Lung (tissue), 12 donors: ENCODE data around the gene DCLK1. TPM values are rescaled to one million over a fixed set of nuclear protein-coding genes. Genes with fewer than 3 reads are reported as not detected.

Experiments used
- ATAC-seq: fragments of 200-7000 bp; cut with Tn5 transposase; one replicate; pipeline ENCODE4 v1.9.1; 2020; ENCODE audit warnings: moderate number of reproducible peaks; ENCODE audit not compliant: insufficient read depth, low FRiP score
- DNase-seq, 3 donors: peaks; one replicate each; pipeline ENCODE4 v3.0.0-alpha.2; 2013 to 2017
- H3K27ac ChIP-seq, 2 donors: one replicate each; pipeline ENCODE4 v1.5.1; 2013; ENCODE audit warnings: mild to moderate bottlenecking in 2 of 2, moderate library complexity in 2 of 2, control low read depth in 1 of 2, inconsistent platforms in 1 of 2, low read depth in 1 of 2, low read length in 1 of 2
- H3K27me3 ChIP-seq, 3 donors: one replicate each; pipeline ENCODE4 v1.5.1; 2013; ENCODE audit warnings: low read length in 2 of 3; ENCODE audit not compliant: control insufficient read depth in 3 of 3, insufficient read depth in 3 of 3
- H3K36me3 ChIP-seq, 4 donors: one replicate each; pipeline ENCODE4 v1.5.1; 2013; ENCODE audit warnings: low read length in 4 of 4, mild to moderate bottlenecking in 1 of 4, moderate library complexity in 1 of 4; ENCODE audit not compliant: control insufficient read depth in 4 of 4, insufficient read depth in 4 of 4
- H3K4me1 ChIP-seq, 5 donors: one replicate each; pipeline ENCODE4 v1.5.1; 2013; ENCODE audit warnings: low read length in 5 of 5, mild to moderate bottlenecking in 2 of 5, moderate library complexity in 1 of 5; ENCODE audit not compliant: control insufficient read depth in 5 of 5, insufficient read depth in 5 of 5
- H3K4me3 ChIP-seq: one replicate; pipeline ENCODE4 v1.5.1; 2013; ENCODE audit warnings: mild to moderate bottlenecking, control low read depth, moderate library complexity
- H3K9ac ChIP-seq, 2 donors: one replicate each; pipeline ENCODE4 v1.5.1; 2013; ENCODE audit warnings: low read length in 2 of 2, control low read depth in 1 of 2; ENCODE audit not compliant: insufficient read depth in 1 of 2
- H3K9me3 ChIP-seq, 4 donors: one replicate each; pipeline ENCODE4 v1.5.1; 2013; ENCODE audit warnings: low read length in 3 of 4, mild to moderate bottlenecking in 1 of 4, moderate library complexity in 1 of 4; ENCODE audit not compliant: control insufficient read depth in 4 of 4, insufficient read depth in 3 of 4
- CTCF ChIP-seq: IDR thresholded peaks from 2 replicates; pipeline ENCODE4 v1.5.1; 2012; ENCODE audit warnings: mild to moderate bottlenecking; ENCODE audit errors: control extremely low read depth, extremely low read depth
- WGBS, 2 donors: extraction: QIAGEN DNeasy Blood & Tissue Kit; methylation state at CpG; one replicate each; pipeline ENCODE4 v1.1.7; 2013; 5-methylcytosine and 5-hydroxymethylcytosine counted together
- polyA plus RNA-seq, 2 donors: library from polyadenylated mRNA; stranded (reverse); fragments of 200-250 nt; gene quantifications; one replicate each; pipeline ENCODE4 v1.2.1, GENCODE V29; 2013
- total RNA-seq, 2 donors: library from RNA; depleted of rRNA in 1 of 2; stranded (reverse); fragments of >200 nt in 1 of 2; gene quantifications; one replicate each; pipeline ENCODE4 v1.2.1, GENCODE V29; 2014 to 2021
- donor health status: control.
- donor health status: control.
- donor health status: Bipolar disorder and iron deficiency.
- donor health status: healthy.
- donor health status: DM: yes; HTN: yes; CAD: no.

Gene DCLK1
- total and polyA plus RNA-seq, 4 donors, result 1.2 to 23.5 (median 7.0) TPM

DNA sequence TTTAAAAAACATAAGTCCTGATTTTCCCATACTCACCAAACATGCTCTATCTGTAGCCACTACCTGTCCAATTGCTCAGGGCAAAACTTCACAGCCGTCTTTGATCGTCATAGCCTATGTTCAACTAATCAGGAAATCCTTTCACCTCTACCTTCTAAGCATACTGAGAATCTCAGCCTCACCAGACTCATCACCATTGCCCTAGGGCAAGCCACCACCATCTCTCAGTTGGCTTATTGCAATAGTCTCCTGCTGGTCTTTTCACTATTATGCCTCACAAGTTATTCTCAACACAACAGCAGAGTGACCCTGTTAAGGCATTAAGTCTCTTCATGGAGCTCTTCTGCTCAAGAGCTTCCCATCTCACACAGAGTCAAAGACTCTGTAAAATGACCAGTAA is 394.3 kb downstream of the DCLK1 start:
- no peak overlapping the region for H3K27ac ChIP-seq
- H3K27me3 ChIP-seq, result no peaks in the 10 kb centered on the region
- DNase-seq (no peak), ATAC-seq (no peak)
- no peak overlapping the region for H3K4me3 ChIP-seq
- H3K4me1 ChIP-seq, result peaks cover 0 to 12% (median 3%) of the 10 kb centered on the region in 5 donors
- H3K9ac ChIP-seq, result no peak overlapping the region
- H3K9me3 ChIP-seq, result no peaks in the 10 kb centered on the region
- 44 to 47% methylated on average over 2 of the region's 2 CpGs for WGBS, 2 donors
- TF ChIP-seq CTCF, result no peak
- H3K36me3 ChIP-seq, result no peaks in the 10 kb centered on the region

GRCh38 chr13:35733827-35734226 is 397.4 kb downstream of the DCLK1 start:
- DNase-seq (peak in 1 of 3 donors; percentile 31), ATAC-seq (no peak)
- Histone ChIP-seq H3K36me3 (no peaks in the 10 kb centered on the region), H3K27me3 (no peaks in the 10 kb centered on the region), H3K4me1 (peaks cover 0 to 36% (median 7%) of the 10 kb centered on the region in 5 donors), H3K4me3 (no peak overlapping the region), H3K27ac (no peak overlapping the region), H3K9ac (no peak overlapping the region), H3K9me3 (no peaks in the 10 kb centered on the region)
- no peak for TF ChIP-seq CTCF
- 63 to 74% methylated on average over 4 of the region's 4 CpGs for WGBS, 2 donors

DNA sequence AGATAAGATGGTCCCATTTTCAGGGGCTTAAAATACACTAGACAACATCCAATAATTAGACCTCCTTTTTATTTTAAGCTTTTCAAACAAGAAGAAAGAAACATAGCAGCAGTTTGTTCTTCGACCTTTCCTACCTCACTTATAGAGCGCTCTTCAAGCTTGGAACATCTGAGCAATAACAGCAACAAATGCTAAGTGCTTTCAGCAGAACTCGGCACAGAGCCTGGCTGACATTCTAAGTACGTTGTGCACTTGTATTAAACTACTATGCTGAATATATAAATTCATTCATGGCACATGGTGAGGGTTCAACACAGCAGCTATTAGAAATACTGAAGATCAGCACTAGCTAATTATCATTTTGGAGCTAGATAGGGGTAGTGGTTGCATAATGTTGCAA is 398.6 kb downstream of the DCLK1 start:
- ATAC-seq (no peak), DNase-seq (peak in 2 of 3 donors; percentile 49 to 65)
- Histone ChIP-seq H3K4me1 (peaks cover 0 to 36% (median 7%) of the 10 kb centered on the region in 5 donors), H3K27me3 (no peaks in the 10 kb centered on the region), H3K4me3 (no peak overlapping the region), H3K27ac (no peak overlapping the region), H3K9ac (no peak overlapping the region), H3K36me3 (no peaks in the 10 kb centered on the region), H3K9me3 (no peaks in the 10 kb centered on the region)
- TF ChIP-seq CTCF, result no peak
- WGBS, 2 donors, result 69 to 77% methylated on average over 4 of the region's 4 CpGs

- ATAC-seq (no peak), DNase-seq (no peak)
- H3K27ac ChIP-seq, result no peak overlapping the region
- no peak overlapping the region for H3K9ac ChIP-seq
- H3K4me1 ChIP-seq, result peaks cover 0 to 36% (median 7%) of the 10 kb centered on the region in 5 donors
- 92 to 96% methylated on average over 4 of the region's 4 CpGs for WGBS, 2 donors
- no peaks in the 10 kb centered on the region for H3K9me3 ChIP-seq
- H3K4me3 ChIP-seq, result no peak overlapping the region
- no peaks in the 10 kb centered on the region for H3K27me3 ChIP-seq
- no peaks in the 10 kb centered on the region for H3K36me3 ChIP-seq
- no peak for TF ChIP-seq CTCF
Measured at GRCh38 chr13:35731471-35731870, 399.7 kb downstream of the DCLK1 start.
